ENCODE data around the gene ZSWIM6.

The ZSWIM6 gene

GRCh38 chr5:61307611-61308010 is 24.4 kb upstream of the ZSWIM6 start:
- no peak for FAIRE-seq

GRCh38 chr5:61308712-61309111 is 23.3 kb upstream of the ZSWIM6 start:
- no peak for FAIRE-seq

- no peak for FAIRE-seq
Measured at GRCh38 chr5:61309115-61309514, 22.9 kb upstream of the ZSWIM6 start.

- no peak for FAIRE-seq
Measured at GRCh38 chr5:61311056-61311610, 20.9 kb upstream of the ZSWIM6 start.

GRCh38 chr5:61311836-61312808 is 19.9 kb upstream of the ZSWIM6 start:
- FAIRE-seq = no peak

- no peak for FAIRE-seq
Measured at GRCh38 chr5:61313960-61314681, 17.9 kb upstream of the ZSWIM6 start.

GRCh38 chr5:61318376-61318775 is 13.7 kb upstream of the ZSWIM6 start:
- FAIRE-seq = no peak

- FAIRE-seq = no peak
Measured at GRCh38 chr5:61319388-61320146, 12.5 kb upstream of the ZSWIM6 start.

- no peak for FAIRE-seq
Measured at GRCh38 chr5:61320860-61321259, 11.2 kb upstream of the ZSWIM6 start.

GRCh38 chr5:61321669-61322068 is 10.4 kb upstream of the ZSWIM6 start:
- FAIRE-seq = no peak

- FAIRE-seq = no peak
Measured at GRCh38 chr5:61322738-61323725, 9.0 kb upstream of the ZSWIM6 start.

- no peak for FAIRE-seq
Measured at GRCh38 chr5:61327760-61328753, 4.0 kb upstream of the ZSWIM6 start.

GRCh38 chr5:61328791-61329549 is 3.1 kb upstream of the ZSWIM6 start:
- no peak for FAIRE-seq

GRCh38 chr5:61329550-61330128 is 2.4 kb upstream of the ZSWIM6 start:
- no peak for FAIRE-seq

- FAIRE-seq = no peak
Measured at GRCh38 chr5:61330341-61330844, 1.7 kb upstream of the ZSWIM6 start.

- no peak for FAIRE-seq
Measured at GRCh38 chr5:61330845-61331406, 1.1 kb upstream of the ZSWIM6 start.

GRCh38 chr5:61332358-61332749 is 296 bp downstream of the ZSWIM6 start:
- no peak for FAIRE-seq

- FAIRE-seq = no peak
Measured at GRCh38 chr5:61332851-61333320, 828 bp downstream of the ZSWIM6 start.
